IPS-20b (cell line): ENCODE data around the gene CAMK2A.

Source experiments
- H3K27ac ChIP-seq: one replicate; pipeline ENCODE4 v1.5.1; 2013; ENCODE audit warnings: low read length
- H3K27me3 ChIP-seq: 2 replicates; pipeline ENCODE4 v1.6.1; 2013; ENCODE audit warnings: mild to moderate bottlenecking, low read length, inconsistent platforms; ENCODE audit not compliant: insufficient read depth
- H3K36me3 ChIP-seq: 2 replicates; pipeline ENCODE4 v1.6.1; 2013; ENCODE audit warnings: low read depth, mild to moderate bottlenecking, inconsistent platforms, low read length, moderate library complexity; ENCODE audit not compliant: insufficient read depth
- H3K4me1 ChIP-seq: 2 replicates; pipeline ENCODE4 v1.6.1; 2013; ENCODE audit warnings: mild to moderate bottlenecking, control low read depth, inconsistent platforms, low read length, moderate library complexity; ENCODE audit not compliant: insufficient read depth
- H3K4me3 ChIP-seq: 2 replicates; pipeline ENCODE4 v1.5.1; 2013; ENCODE audit warnings: mild to moderate bottlenecking, low read length, inconsistent platforms
- H3K9ac ChIP-seq: 2 replicates; pipeline ENCODE4 v1.6.1; 2013; ENCODE audit warnings: low read depth, mild to moderate bottlenecking, inconsistent platforms, low read length, moderate library complexity
- H3K9me3 ChIP-seq: 2 replicates; pipeline ENCODE4 v1.6.1; 2013; ENCODE audit warnings: mild to moderate bottlenecking, low read depth, low read length, inconsistent platforms; ENCODE audit not compliant: insufficient read depth

Gene CAMK2A

GRCh38 chr5:150245808-150246207, 43.8 kb downstream of the CAMK2A start:
- Histone ChIP-seq H3K9me3 (no peaks in the 10 kb centered on the region), H3K4me1 (no peaks in the 10 kb centered on the region), H3K9ac (no peak overlapping the region), H3K36me3 (no peaks in the 10 kb centered on the region), H3K27ac (no peak overlapping the region), H3K27me3 (no peaks in the 10 kb centered on the region; the same call in 1 of the 2 replicates), H3K4me3 (no peak overlapping the region)

- no peaks in the 10 kb centered on the region for H3K9me3 ChIP-seq
- H3K4me1 ChIP-seq = no peaks in the 10 kb centered on the region
- H3K27me3 ChIP-seq = no peaks in the 10 kb centered on the region; the same call in 1 of the 2 replicates
- H3K9ac ChIP-seq = no peak overlapping the region
- H3K27ac ChIP-seq = no peak overlapping the region
- H3K4me3 ChIP-seq = no peak overlapping the region
- H3K36me3 ChIP-seq = no peaks in the 10 kb centered on the region
These were observed 44.3 kb downstream of the CAMK2A start for GRCh38 chr5:150245111-150245789.

GRCh38 chr5:150244209-150244608, 45.4 kb downstream of the CAMK2A start:
- Histone ChIP-seq H3K4me1 (no peaks in the 10 kb centered on the region), H3K9me3 (no peaks in the 10 kb centered on the region), H3K27ac (no peak overlapping the region), H3K27me3 (no peaks in the 10 kb centered on the region; the same call in 1 of the 2 replicates), H3K4me3 (no peak overlapping the region), H3K36me3 (no peaks in the 10 kb centered on the region), H3K9ac (no peak overlapping the region)

GRCh38 chr5:150243590-150243989, 46.0 kb downstream of the CAMK2A start:
- no peak overlapping the region for H3K4me3 ChIP-seq
- H3K36me3 ChIP-seq = no peaks in the 10 kb centered on the region
- no peaks in the 10 kb centered on the region for H3K9me3 ChIP-seq
- H3K27ac ChIP-seq = no peak overlapping the region
- no peak overlapping the region for H3K9ac ChIP-seq
- H3K4me1 ChIP-seq = no peaks in the 10 kb centered on the region
- H3K27me3 ChIP-seq = no peaks in the 10 kb centered on the region; the same call in 1 of the 2 replicates

- Histone ChIP-seq H3K4me3 (no peak overlapping the region), H3K27ac (no peak overlapping the region), H3K9ac (no peak overlapping the region), H3K36me3 (no peaks in the 10 kb centered on the region), H3K27me3 (no peaks in the 10 kb centered on the region; the same call in 1 of the 2 replicates), H3K4me1 (no peaks in the 10 kb centered on the region), H3K9me3 (no peaks in the 10 kb centered on the region)
These were observed 47.2 kb downstream of the CAMK2A start for GRCh38 chr5:150242251-150242894.

GRCh38 chr5:150241298-150242160, 48.0 kb downstream of the CAMK2A start:
- Histone ChIP-seq H3K4me1 (no peaks in the 10 kb centered on the region), H3K27ac (no peak overlapping the region), H3K4me3 (no peak overlapping the region), H3K9ac (no peak overlapping the region), H3K9me3 (no peaks in the 10 kb centered on the region), H3K36me3 (no peaks in the 10 kb centered on the region), H3K27me3 (no peaks in the 10 kb centered on the region; the same call in 1 of the 2 replicates)

GRCh38 chr5:150239794-150240122, 49.8 kb downstream of the CAMK2A start:
- Histone ChIP-seq H3K4me3 (no peak overlapping the region), H3K4me1 (no peaks in the 10 kb centered on the region), H3K9ac (no peak overlapping the region), H3K9me3 (no peaks in the 10 kb centered on the region), H3K27me3 (no peaks in the 10 kb centered on the region; the same call in 1 of the 2 replicates), H3K36me3 (no peaks in the 10 kb centered on the region), H3K27ac (no peak overlapping the region)

GRCh38 chr5:150239099-150239793, 50.3 kb downstream of the CAMK2A start:
- Histone ChIP-seq H3K9ac (no peak overlapping the region), H3K27ac (no peak overlapping the region), H3K27me3 (no peaks in the 10 kb centered on the region; the same call in 1 of the 2 replicates), H3K4me1 (no peaks in the 10 kb centered on the region), H3K4me3 (no peak overlapping the region), H3K36me3 (no peaks in the 10 kb centered on the region), H3K9me3 (no peaks in the 10 kb centered on the region)

- Histone ChIP-seq H3K27ac (no peak overlapping the region), H3K4me3 (no peak overlapping the region), H3K36me3 (no peaks in the 10 kb centered on the region), H3K9me3 (no peaks in the 10 kb centered on the region), H3K27me3 (no peaks in the 10 kb centered on the region; the same call in 1 of the 2 replicates), H3K9ac (no peak overlapping the region), H3K4me1 (no peaks in the 10 kb centered on the region)
These were observed 50.9 kb downstream of the CAMK2A start for GRCh38 chr5:150238646-150239045.

- Histone ChIP-seq H3K4me1 (no peaks in the 10 kb centered on the region), H3K9me3 (no peaks in the 10 kb centered on the region), H3K27ac (no peak overlapping the region), H3K27me3 (no peaks in the 10 kb centered on the region; the same call in 1 of the 2 replicates), H3K36me3 (no peaks in the 10 kb centered on the region), H3K4me3 (no peak overlapping the region), H3K9ac (no peak overlapping the region)
These were observed 52.4 kb downstream of the CAMK2A start for GRCh38 chr5:150236981-150237754.

GRCh38 chr5:150236313-150236712, 53.3 kb downstream of the CAMK2A start:
- Histone ChIP-seq H3K4me1 (no peaks in the 10 kb centered on the region), H3K9ac (no peak overlapping the region), H3K27ac (no peak overlapping the region), H3K9me3 (no peaks in the 10 kb centered on the region), H3K36me3 (no peaks in the 10 kb centered on the region), H3K4me3 (no peak overlapping the region), H3K27me3 (no peaks in the 10 kb centered on the region; the same call in 1 of the 2 replicates)
